ENCODE results near the gene SPOCK3.

SPOCK3 gene

GRCh38 chr4:166941629-166942028 lies 292.7 kb downstream of the SPOCK3 start:
- no peak for TF ChIP-seq CTCF (IDR thresholded peaks at IDR 0.05; ENCODE audit: borderline replicate concordance, insufficient read depth, low read depth, low read length)
- H3K4me3 ChIP-seq (ENCODE audit: low read depth, low read length), result no peak overlapping the region

GRCh38 chr4:166930464-166930863 lies 303.8 kb downstream of the SPOCK3 start:
- TF ChIP-seq CTCF (IDR thresholded peaks at IDR 0.05; ENCODE audit: borderline replicate concordance, insufficient read depth, low read depth, low read length), result no peak

GRCh38 chr4:166924424-166924823 lies 309.9 kb downstream of the SPOCK3 start:
- no peak for TF ChIP-seq CTCF (IDR thresholded peaks at IDR 0.05; ENCODE audit: borderline replicate concordance, insufficient read depth, low read depth, low read length)

More at GRCh38 chr4:166930464-166930863, 303.8 kb downstream of the SPOCK3 start:
- H3K4me3 ChIP-seq (ENCODE audit: low read depth, low read length), result no peak overlapping the region

GRCh38 chr4:166913926-166914325 lies 320.4 kb downstream of the SPOCK3 start:
- TF ChIP-seq CTCF (IDR thresholded peaks at IDR 0.05; ENCODE audit: borderline replicate concordance, insufficient read depth, low read depth, low read length), result no peak
- H3K4me3 ChIP-seq (ENCODE audit: low read depth, low read length), result no peak overlapping the region

More at GRCh38 chr4:166924424-166924823, 309.9 kb downstream of the SPOCK3 start:
- no peak overlapping the region for H3K4me3 ChIP-seq (ENCODE audit: low read depth, low read length)

- no peak for TF ChIP-seq CTCF (IDR thresholded peaks at IDR 0.05; ENCODE audit: borderline replicate concordance, insufficient read depth, low read depth, low read length)
These were observed 330.9 kb downstream of the SPOCK3 start for GRCh38 chr4:166903408-166903807.

GRCh38 chr4:166902941-166903340 lies 331.4 kb downstream of the SPOCK3 start:
- H3K4me3 ChIP-seq (ENCODE audit: low read depth, low read length), result no peak overlapping the region
- TF ChIP-seq CTCF (IDR thresholded peaks at IDR 0.05; ENCODE audit: borderline replicate concordance, insufficient read depth, low read depth, low read length), result no peak

More at GRCh38 chr4:166903408-166903807, 330.9 kb downstream of the SPOCK3 start:
- no peak overlapping the region for H3K4me3 ChIP-seq (ENCODE audit: low read depth, low read length)

GRCh38 chr4:166896254-166896653 lies 338.0 kb downstream of the SPOCK3 start:
- peak overlapping the region; percentile 5 for H3K4me3 ChIP-seq (ENCODE audit: low read depth, low read length)
- no peak for TF ChIP-seq CTCF (IDR thresholded peaks at IDR 0.05; ENCODE audit: borderline replicate concordance, insufficient read depth, low read depth, low read length)

Measured in GM12875 (cell line).